ENCODE measurements around the gene TOPBP1. TPM values are rescaled to one million over a fixed set of nuclear protein-coding genes. Genes with fewer than 3 reads are reported as not detected.

The TOPBP1 gene
- total RNA-seq (10 to 100 TPM in 8 of 9 donors, 1 to 10 TPM in 1; 9.6 to 62.1 (median 13.7) TPM), polyA plus RNA-seq (10 to 100 TPM in 1 of 3 donors, 1 to 10 TPM in 2; 6.7 to 15.7 (median 8.5) TPM)
- long read RNA-seq, donor 1 = 0 reads
- long read RNA-seq, donor 2 = 0 reads
- long read RNA-seq, donor 3, full-length matches to known transcripts = 3 of 3 reads
- long read RNA-seq, donor 3, partial matches to known transcripts = 0 of 3 reads
- long read RNA-seq, donor 3, other reads (novel, unspliced or antisense) = 0 of 3 reads
- long read RNA-seq, donor 4, partial matches to known transcripts = 1 of 1 reads
- long read RNA-seq, donor 4, other reads (novel, unspliced or antisense) = 0 of 1 reads
- long read RNA-seq, donor 5, full-length matches to known transcripts = 5 of 10 reads
- long read RNA-seq, donor 5, partial matches to known transcripts = 2 of 10 reads
- long read RNA-seq, donor 5, other reads (novel, unspliced or antisense) = 3 of 10 reads
- long read RNA-seq, donor 6, partial matches to known transcripts = 2 of 2 reads
- long read RNA-seq, donor 6, other reads (novel, unspliced or antisense) = 0 of 2 reads
- long read RNA-seq, donor 7 = 0 reads
- long read RNA-seq, donor 8, full-length matches to known transcripts = 2 of 13 reads
- long read RNA-seq, donor 8, partial matches to known transcripts = 11 of 13 reads
- long read RNA-seq, donor 8, other reads (novel, unspliced or antisense) = 0 of 13 reads
- long read RNA-seq, donor 9, full-length matches to known transcripts = 1 of 1 reads
- long read RNA-seq, donor 9, partial matches to known transcripts = 0 of 1 reads
- long read RNA-seq, donor 9, other reads (novel, unspliced or antisense) = 0 of 1 reads
- long read RNA-seq, donor 10 = 0 reads

GRCh38 chr3:133661454-133662277 lies at the start of gene TOPBP1:
TOPBP1 (minus strand) TSS chr3:133661941; CDS start chr3:133661127, 814 bp downstream.
- peaks cover 14 to 16% of the 10 kb centered on the region in 2 donors for H3K4me1 ChIP-seq (replicated peaks in 1 of 2)
- H3K27me3 ChIP-seq = no peaks in the 10 kb centered on the region
- peak within 1 kb of the TSS; percentile 28 to 95 (median 74) for H3K4me3 ChIP-seq
- intact Hi-C loops (cut with DNase I) = loop anchor here in 1 of 2 donors (10.0 kb wide), 1 partner anchor 253 kb away; no protein-coding TSS in a partner anchor
- H3K27ac ChIP-seq = peak within 1 kb of the TSS in 4 of 5 donors; percentile 45 to 75 (median 68)
- TF ChIP-seq CTCF (IDR thresholded peaks at IDR 0.05) (no peak), POLR2A (IDR thresholded peaks at IDR 0.05) (peak in 1 of 2 donors; percentile 32)
- H3K9me3 ChIP-seq (replicated peaks in 1 of 3) = no peaks in the 10 kb centered on the region
- peaks cover 0 to 19% of the 10 kb centered on the region in 2 donors for H3K36me3 ChIP-seq (replicated peaks in 1 of 2)
- WGBS, 4 donors = 0 to 1% (median 0%) methylated on average over 25 to 58 of the region's 58 CpGs
- DNase-seq = peak; percentile 72 to 86 (median 75)

- DNase-seq = no peak
- no peaks in the 10 kb centered on the region for H3K27me3 ChIP-seq
- no peak for TF ChIP-seq POLR2A (IDR thresholded peaks at IDR 0.05)
- TF ChIP-seq CTCF (IDR thresholded peaks at IDR 0.05) = no peak
- intact Hi-C loops (cut with DNase I) = no loop called here
- no peak overlapping the region for H3K4me3 ChIP-seq
- H3K9me3 ChIP-seq (replicated peaks in 1 of 3) = no peaks in the 10 kb centered on the region
- no peaks in the 10 kb centered on the region for H3K4me1 ChIP-seq (replicated peaks in 1 of 2)
- no peaks in the 10 kb centered on the region for H3K36me3 ChIP-seq (replicated peaks in 1 of 2)
- WGBS, 4 donors = 71 to 79% (median 72%) methylated on average over 4 of the region's 4 CpGs
- no peak overlapping the region for H3K27ac ChIP-seq
These were observed 49.3 kb upstream of the TOPBP1 start for GRCh38 chr3:133711013-133711412.

GRCh38 chr3:133709139-133709750 lies 47.5 kb upstream of the TOPBP1 start:
- intact Hi-C loops (cut with DNase I) = no loop called here
- H3K36me3 ChIP-seq (replicated peaks in 1 of 2) = no peaks in the 10 kb centered on the region
- 82 to 96% (median 88%) methylated on average over 3 of the region's 3 CpGs for WGBS, 4 donors

More at GRCh38 chr3:133709139-133709750, 47.5 kb upstream of the TOPBP1 start:
- DNase-seq = no peak
- H3K9me3 ChIP-seq (replicated peaks in 1 of 3) = no peaks in the 10 kb centered on the region
- no peaks in the 10 kb centered on the region for H3K4me1 ChIP-seq (replicated peaks in 1 of 2)
- H3K27ac ChIP-seq = no peak overlapping the region
- no peak overlapping the region for H3K4me3 ChIP-seq
- TF ChIP-seq CTCF (IDR thresholded peaks at IDR 0.05) (no peak), POLR2A (IDR thresholded peaks at IDR 0.05) (no peak)
- no peaks in the 10 kb centered on the region for H3K27me3 ChIP-seq
